ENCODE measurements around the gene ARHGEF35.
"Not testable (repeated sequence)": the region's sequence is repeated elsewhere in the genome, so short reads cannot be mapped to it uniquely, and the experiment has no call there.

Gene ARHGEF35

DNA sequence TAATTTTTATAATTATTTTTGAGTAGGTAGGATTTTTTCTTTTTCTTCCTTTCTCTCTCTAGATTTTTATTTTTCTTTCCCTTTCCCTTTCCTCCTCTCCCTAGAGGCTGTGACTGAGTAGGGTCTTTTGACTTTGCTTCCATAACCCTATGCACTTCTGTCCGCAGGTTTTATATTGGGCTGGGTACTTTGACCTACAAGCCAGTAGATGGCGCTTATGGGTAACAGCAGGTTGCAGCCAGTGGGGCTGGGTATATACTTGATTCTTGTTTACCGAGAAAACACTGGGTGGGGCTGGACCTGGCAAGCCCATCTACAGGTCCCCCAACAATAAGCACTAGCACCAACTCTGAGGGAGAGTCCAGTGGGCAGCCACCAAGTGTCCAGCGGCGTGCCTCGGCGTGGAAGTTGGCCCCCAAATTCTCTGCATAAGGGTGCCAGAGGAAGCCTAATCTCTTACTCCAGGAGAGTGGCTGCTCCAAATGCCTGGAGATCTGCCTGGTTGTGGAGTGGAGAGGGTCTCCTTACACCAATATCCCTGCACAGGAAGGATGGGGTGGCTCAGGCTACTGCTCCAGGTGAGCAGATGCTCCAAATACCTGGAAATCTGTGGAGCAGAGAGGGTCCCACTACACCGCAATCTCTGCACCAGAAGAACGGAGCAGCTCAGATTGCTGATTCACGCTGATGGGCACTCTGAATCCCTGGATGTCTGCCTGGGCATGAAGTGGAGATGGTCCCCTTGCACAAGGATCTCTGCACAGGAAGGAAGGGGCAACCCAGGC is 17.1 kb downstream of the ARHGEF35 start:
- peak in 3 of 5 experiments; percentile 8 to 53 (median 10) for DNase-seq

DNA sequence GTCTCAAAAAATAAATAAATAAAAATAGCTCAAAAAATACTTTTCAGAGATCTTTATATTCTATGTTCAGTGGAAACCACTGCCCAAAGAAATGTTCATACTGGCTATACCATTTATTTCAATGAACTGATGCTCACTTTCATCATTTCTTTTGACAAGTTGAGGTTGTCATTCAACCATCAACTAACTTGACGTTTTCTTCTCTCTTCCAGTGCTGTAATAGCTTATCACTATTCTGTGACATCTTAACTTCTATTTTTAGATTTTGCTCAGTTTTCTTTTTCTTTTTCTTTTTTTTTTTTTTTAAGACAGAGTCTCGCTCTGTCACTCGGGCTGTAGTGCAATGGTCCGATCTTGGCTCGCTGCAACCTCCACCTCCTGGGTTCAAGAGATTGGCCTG is 21.0 kb downstream of the ARHGEF35 start:
- no peak for DNase-seq

DNA sequence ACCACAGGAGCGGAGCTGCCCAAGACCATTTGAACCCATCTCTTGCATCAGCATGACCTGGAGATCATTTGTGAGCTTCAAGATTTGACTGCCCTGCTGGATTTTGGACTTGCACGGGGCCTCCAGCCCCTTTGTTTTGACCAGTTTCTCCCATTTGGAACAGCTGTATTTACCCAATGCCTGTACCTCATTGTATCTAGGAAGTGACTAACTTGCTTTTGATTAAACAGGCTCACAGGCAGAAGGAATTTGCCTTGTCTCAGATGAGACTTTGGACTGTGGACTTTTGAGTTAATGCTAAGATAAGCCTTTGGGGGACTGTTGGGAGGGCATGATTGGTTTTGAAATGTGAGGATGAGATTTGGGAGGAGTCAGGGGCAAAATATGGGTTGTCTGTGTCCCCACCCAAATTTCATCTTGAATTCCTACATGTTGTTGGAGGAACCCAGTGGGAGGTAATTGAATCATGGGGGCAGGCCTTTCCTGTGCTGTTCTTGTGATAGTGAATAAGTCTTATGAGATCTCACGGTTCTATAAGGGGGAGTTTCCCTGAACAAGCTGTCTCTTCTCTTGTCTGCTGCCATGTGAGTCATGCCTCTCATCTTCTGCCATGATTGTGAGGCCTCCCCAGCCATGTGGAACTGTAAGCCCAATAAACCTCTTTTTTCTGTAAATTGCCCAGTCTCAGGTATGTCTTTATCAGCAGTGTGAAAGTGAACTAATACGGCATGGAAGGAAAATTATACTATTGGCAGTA is 23.9 kb downstream of the ARHGEF35 start:
- not testable (repeated sequence) for DNase-seq

DNA sequence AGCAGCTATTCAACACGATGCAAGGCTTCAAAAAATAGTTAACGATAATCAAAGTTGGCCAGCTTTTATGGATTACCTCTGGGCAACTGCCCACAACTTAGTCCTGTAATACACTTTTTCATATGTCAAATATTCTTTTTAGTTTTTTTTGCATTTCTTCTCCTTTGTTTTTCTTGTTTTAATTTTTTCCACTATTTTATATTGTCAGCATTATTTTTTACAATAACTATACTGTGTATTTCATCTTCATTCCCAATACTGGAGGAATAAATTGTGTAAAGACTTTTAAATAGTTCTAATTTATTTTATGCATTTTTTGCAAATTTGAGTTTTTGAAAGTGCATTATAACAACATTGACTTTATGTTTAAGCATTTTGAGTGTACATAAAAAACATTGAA is 30.8 kb downstream of the ARHGEF35 start:
- DNase-seq: no peak

DNA sequence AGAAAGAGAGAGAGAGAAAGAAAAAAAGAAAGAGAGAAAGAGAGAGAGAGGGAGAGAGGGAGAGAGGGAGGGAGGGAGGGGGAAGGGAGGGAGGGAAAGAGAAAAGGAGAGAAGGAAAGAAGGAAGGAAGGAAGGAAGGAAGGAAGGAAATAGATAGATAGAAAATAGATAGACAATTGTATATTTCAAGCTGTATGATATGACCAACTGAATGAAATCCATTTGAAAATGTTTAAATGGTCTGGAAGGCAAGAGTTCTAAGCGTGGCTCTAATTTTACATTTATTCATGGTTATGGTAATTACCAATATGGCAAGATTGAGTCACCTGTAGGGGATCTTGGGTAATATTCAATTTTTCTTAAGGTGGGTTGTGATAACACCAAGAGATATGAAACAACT is 36.8 kb downstream of the ARHGEF35 start:
- no peak for DNase-seq

DNA sequence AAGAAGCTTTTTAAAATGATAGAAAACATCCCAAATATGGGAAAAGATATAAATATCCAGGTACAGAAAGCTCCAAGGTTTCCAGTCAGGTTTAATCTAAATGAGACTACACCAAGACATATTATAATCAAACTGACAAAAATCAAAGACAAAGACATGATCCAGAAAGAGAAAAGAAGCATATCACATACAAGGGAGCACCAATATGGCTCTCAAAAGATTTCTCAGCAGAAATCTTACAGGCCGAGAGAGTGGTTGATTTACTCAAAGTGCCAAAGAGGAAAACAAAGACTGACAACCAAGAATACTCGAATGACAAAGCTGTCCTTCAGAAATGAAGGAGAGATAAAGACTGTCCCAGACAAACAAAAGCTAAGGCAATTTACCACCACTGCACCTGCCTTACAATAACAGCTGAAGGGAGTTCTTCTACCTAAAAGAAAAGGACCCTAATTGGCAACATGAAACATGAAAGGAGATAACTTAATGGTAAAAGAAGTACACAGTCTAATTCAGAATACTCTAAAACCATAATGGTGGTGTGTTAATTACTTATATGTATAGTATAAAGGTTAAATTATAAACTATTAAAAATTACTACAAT is 47.3 kb downstream of the ARHGEF35 start:
- DNase-seq: no peak

DNA sequence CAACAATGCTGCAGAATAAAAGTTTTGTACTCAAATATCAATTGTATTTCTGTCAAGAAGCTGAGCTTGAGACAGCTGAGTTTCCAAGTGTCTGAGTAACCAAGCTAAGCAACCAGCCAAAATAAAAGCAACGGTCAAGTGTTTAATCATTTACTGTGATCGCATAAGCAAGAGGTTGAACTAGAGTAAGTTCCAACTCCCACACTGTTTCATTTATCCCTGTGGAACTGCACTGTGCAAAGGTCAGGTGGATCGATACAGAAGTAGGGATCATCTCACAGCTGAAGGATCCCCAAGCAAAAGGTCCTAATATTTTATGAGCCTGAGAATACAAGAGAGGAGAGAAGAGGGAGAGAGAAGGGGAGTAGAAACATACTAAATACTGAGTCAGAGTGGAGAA is 51.2 kb downstream of the ARHGEF35 start:
- no peak for DNase-seq

DNA sequence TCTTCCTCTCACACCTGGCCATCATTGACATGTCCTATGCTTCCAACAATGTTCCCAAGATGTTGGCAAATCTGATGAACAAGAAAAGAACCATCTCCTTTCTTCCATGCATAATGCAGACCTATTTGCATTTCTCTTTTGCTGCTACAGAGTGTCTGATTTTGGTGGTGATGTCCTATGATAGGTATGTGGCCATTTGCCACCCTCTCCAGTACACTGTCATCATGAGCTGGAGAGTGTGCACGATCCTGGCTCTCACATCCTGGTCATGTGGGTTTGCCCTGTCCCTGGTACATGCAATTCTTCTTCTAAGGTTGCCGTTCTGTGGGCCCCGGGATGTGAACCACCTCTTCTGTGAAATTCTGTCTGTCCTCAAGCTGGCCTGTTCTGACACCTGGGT is 53.4 kb downstream of the ARHGEF35 start:
- DNase-seq: no peak

DNA sequence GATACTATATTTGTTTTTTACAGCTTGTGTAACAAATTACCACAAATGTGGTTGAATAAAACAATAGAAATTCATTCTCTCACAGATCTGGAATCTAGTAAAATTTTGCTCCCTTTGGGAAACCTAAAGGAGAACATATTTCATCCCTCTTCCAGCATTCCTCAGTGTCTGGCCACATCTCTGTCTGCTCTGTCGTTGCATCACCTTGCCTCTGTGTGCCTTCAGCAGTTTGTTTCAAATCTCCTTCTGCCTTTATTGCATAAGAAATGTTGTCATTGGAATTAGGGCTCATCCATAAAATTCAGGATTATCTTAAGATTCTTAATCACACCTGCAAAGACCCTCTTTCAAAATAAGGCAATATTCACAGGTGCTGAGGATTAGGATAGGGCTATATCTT is 58.1 kb downstream of the ARHGEF35 start:
- no peak for DNase-seq
